HG03159 (cell line): ENCODE results near the gene TXNDC2.

ENCODE experiments used
- ATAC-seq: cut with Tn5 transposase; IDR thresholded peaks from one replicate; pipeline ENCODE4 v1.9.1; 2021; ENCODE audit warnings: mild to moderate bottlenecking, moderate library complexity; ENCODE audit not compliant: unreplicated experiment

The TXNDC2 gene

DNA sequence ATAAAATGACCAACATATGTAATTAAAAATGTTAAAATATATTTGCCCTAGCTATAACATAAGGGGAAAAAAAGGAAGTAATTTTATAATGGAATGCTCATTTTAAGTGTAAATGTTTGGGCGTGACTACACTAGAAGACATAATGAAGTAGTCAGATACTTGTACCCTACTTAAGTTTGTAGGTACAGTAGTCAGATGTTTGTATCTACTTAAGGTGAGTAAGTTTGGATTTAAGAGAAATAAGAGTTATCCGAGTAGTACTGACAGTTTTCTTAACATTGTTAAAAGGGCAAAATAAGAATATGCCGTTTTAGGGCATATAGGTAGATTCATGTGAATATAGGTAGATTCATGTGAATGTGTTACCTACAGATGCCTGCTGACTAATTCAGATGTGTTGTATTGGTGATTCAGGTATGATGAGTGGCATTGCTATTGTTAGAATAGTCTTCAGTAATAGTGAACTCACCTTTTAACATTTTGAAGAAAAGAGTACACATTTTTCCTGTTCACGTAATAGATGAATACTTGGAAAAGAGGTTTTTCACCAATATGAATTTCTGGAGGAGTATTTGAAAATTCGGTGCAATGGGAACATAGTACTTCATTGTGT is 43.0 kb downstream of the TXNDC2 start:
- ATAC-seq: no peak

DNA sequence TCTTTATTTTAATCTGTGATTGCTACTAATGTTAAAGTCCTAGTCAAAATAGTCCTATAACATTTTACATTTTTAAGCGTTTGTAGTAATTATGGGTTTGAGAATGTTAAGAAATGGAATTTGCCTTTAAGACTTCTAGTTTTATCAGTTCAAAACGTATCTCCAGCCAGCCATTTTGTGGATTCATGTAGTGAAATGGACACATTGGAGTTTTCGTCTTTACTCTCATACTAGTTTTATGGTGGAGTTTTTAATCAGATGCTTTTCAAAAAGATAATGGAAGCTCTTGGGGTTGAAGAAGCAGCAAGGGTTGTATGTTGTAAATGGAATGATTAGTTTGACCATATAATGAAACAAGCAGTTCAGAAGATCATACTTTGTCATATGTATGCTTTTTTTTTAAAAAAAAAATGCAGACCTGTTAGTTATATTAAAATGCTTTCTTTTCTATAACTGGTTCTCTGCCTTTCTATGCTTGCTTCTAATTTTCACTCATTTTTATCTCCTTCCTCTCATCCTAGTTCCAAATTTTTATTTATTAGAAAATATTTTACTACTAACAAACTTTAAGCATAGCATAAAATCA is 44.6 kb downstream of the TXNDC2 start:
- no peak for ATAC-seq

- ATAC-seq: no peak
Observed at GRCh38 chr18:9931146-9931545, 45.4 kb downstream of the TXNDC2 start.

GRCh38 chr18:9931678-9932077 is 45.9 kb downstream of the TXNDC2 start:
- no peak for ATAC-seq

DNA sequence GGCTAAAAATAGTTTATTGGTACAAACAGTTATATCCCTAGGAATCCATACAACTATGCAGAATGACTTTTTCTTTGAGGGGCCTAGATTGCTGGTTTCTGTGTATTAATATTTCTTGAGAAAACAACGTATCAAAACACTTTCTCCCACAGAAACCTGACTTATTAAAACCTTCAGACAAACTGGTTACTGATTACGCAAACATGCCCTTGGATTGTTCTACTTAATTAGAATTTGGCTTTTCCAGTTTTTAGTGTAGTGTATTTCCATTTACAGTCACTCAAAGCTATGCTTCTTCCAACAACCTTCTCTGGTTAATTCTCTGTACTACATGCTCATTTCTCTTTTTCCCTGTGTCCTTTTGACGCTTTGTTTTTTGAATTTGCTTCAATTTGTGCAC is 48.1 kb downstream of the TXNDC2 start:
- no peak for ATAC-seq

DNA sequence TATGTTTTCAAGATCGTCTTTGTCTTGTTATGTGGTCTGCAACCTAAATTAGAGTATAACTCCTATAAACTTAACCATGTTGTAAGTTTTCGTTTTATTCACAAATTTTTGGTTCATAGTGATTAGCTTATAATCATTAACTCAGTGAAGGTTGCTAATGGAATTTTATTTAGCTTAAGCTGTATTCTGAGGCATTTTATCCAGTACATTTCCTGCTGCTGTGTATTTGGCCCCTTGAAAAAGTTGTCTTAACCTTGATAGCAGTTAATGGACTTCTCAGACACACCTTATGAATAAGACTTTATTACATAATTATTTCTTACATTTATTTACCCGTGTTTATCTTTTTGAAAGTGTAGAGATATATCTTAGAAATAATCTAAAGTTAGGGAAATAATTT is 48.5 kb downstream of the TXNDC2 start:
- no peak for ATAC-seq
